Measurements from ENCODE around the gene LRP2BP.
"Not testable (repeated sequence)": the region's sequence is repeated elsewhere in the genome, so short reads cannot be mapped to it uniquely, and the experiment has no call there.

Gene LRP2BP

GRCh38 chr4:185325721-185326120, 70.0 kb downstream of the LRP2BP start:
- DNase-seq (ENCODE audit: low read depth): not testable (repeated sequence)

- DNase-seq (ENCODE audit: low read depth): not testable (repeated sequence)
These were observed 71.4 kb downstream of the LRP2BP start for GRCh38 chr4:185324361-185324760.

GRCh38 chr4:185323606-185324005, 72.1 kb downstream of the LRP2BP start:
- DNase-seq (ENCODE audit: low read depth): no peak

- no peak for DNase-seq (ENCODE audit: low read depth)
These were observed 72.9 kb downstream of the LRP2BP start for GRCh38 chr4:185322803-185323202.

- DNase-seq (ENCODE audit: low read depth): peak; percentile 33
These were observed 77.0 kb downstream of the LRP2BP start for GRCh38 chr4:185318679-185319078.

- no peak for DNase-seq (ENCODE audit: low read depth)
These were observed 77.8 kb downstream of the LRP2BP start for GRCh38 chr4:185317880-185318279.

GRCh38 chr4:185317462-185317861, 78.3 kb downstream of the LRP2BP start:
- DNase-seq (ENCODE audit: low read depth): not testable (repeated sequence)
